NCI-H187 treated with DMSO at 0.1 percent for 48 hours (cell line): ENCODE data around the gene BORCS8.
"Not testable (repeated sequence)": the region's sequence is repeated elsewhere in the genome, so short reads cannot be mapped to it uniquely, and the experiment has no call there.

Experiments used
- DNase-seq: peaks from one replicate; lab custom pipeline; 2025; lab: John Stamatoyannopoulos, UW

BORCS8 gene

GRCh38 chr19:19192078-19192882 is at the start of gene BORCS8, which contains the start of gene RFXANK:
Gene BORCS8, minus strand, starts transcription at chr19:19192152. Its CDS starts 35 bp downstream, at chr19:19192117.
Gene RFXANK, plus strand, starts transcription at chr19:19192258. Its CDS starts 1,689 bp downstream, at chr19:19193947.
- peak; percentile 80 for DNase-seq

GRCh38 chr19:19240476-19240875 is 48.5 kb upstream of the BORCS8 start:
- no peak for DNase-seq

- no peak for DNase-seq
Measured at GRCh38 chr19:19239675-19240074, 47.7 kb upstream of the BORCS8 start.

GRCh38 chr19:19238126-19238894 is 46.4 kb upstream of the BORCS8 start:
- DNase-seq: no peak

- DNase-seq: no peak
Measured at GRCh38 chr19:19236173-19236572, 44.2 kb upstream of the BORCS8 start.

- no peak for DNase-seq
Measured at GRCh38 chr19:19234220-19234816, 42.4 kb upstream of the BORCS8 start.

GRCh38 chr19:19232261-19232721 is 40.3 kb upstream of the BORCS8 start:
- no peak for DNase-seq

GRCh38 chr19:19230999-19231398 is 39.0 kb upstream of the BORCS8 start:
- DNase-seq: no peak

GRCh38 chr19:19229701-19230100 is 37.7 kb upstream of the BORCS8 start:
- no peak for DNase-seq

GRCh38 chr19:19227217-19227616 is 35.3 kb upstream of the BORCS8 start:
- no peak for DNase-seq

GRCh38 chr19:19226663-19227062 is 34.7 kb upstream of the BORCS8 start:
- DNase-seq: no peak

- no peak for DNase-seq
Measured at GRCh38 chr19:19226204-19226603, 34.3 kb upstream of the BORCS8 start.

- DNase-seq: no peak
Measured at GRCh38 chr19:19224852-19225494, 33.0 kb upstream of the BORCS8 start.

- no peak for DNase-seq
Measured at GRCh38 chr19:19224150-19224851, 32.3 kb upstream of the BORCS8 start.

- no peak for DNase-seq
Measured at GRCh38 chr19:19223636-19224035, 31.7 kb upstream of the BORCS8 start.

GRCh38 chr19:19223060-19223459 is 31.1 kb upstream of the BORCS8 start:
- no peak for DNase-seq

GRCh38 chr19:19221000-19221399 is 29.0 kb upstream of the BORCS8 start:
- DNase-seq: not testable (repeated sequence)

- no peak for DNase-seq
Measured at GRCh38 chr19:19218911-19219310, 27.0 kb upstream of the BORCS8 start.

- DNase-seq: no peak
Measured at GRCh38 chr19:19217099-19217498, 25.1 kb upstream of the BORCS8 start.

- no peak for DNase-seq
Measured at GRCh38 chr19:19215792-19216191, 23.8 kb upstream of the BORCS8 start.

- no peak for DNase-seq
Measured at GRCh38 chr19:19214892-19215291, 22.9 kb upstream of the BORCS8 start.

- DNase-seq: no peak
Measured at GRCh38 chr19:19214159-19214490, 22.2 kb upstream of the BORCS8 start.
